Activated CD4-positive, alpha-beta T cell treated with anti-CD3 and anti-CD28 coated beads, Interleukin-2, amount 50 U/mL, for 24 hours (primary cell): Measurements from ENCODE around the gene OR51B2.

Experiments used
- DNase-seq, 2 donors: peaks; one replicate each; pipeline ENCODE4 v3.0.0-alpha.2; 2020; ENCODE audit warnings: low read depth in 1 of 2, low spot score in 1 of 2

The OR51B2 gene

DNA sequence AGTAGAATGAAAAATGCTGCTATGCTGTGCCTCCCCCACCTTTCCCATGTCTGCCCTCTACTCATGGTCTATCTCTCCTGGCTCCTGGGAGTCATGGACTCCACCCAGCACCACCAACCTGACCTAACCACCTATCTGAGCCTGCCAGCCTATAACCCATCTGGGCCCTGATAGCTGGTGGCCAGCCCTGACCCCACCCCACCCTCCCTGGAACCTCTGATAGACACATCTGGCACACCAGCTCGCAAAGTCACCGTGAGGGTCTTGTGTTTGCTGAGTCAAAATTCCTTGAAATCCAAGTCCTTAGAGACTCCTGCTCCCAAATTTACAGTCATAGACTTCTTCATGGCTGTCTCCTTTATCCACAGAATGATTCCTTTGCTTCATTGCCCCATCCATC lies 39.5 kb downstream of the OR51B2 start:
- DNase-seq = no peak

DNA sequence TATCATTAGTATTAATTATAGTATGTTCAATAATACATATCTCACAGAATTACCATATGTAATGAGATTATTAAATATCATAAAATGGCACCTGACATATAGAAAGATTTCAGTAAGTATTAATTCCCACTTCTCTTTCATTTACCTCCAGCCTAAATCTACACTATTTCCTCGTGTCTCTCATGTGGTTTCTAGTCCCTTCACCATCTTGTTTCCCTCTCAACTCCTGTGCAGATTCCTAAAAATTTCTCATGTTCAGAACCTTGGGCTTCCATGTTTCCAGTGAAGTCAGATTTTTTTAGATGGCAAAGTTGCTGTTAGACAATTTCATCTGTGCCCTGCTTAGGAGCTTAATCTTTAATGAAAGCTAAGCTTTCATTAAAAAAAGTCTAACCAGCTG lies 40.2 kb downstream of the OR51B2 start:
- DNase-seq = no peak

DNA sequence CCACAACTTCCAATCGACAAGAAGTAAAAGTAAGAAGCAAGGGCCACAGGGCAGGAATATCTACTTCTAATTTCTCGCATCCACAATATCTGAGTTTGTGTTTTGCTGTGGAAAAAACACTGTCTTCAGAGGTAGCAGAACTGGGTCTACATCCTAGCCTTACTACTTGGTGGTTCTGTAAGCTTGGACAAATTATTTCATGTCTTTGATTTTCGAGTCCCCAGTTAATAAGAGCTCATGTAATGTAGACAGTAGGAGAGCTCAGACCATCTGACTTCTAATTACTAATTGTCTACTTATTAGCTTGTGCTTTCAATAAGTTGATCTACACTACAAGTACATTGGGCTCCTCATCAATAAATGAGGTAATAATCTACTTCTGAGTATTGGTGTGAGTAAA lies 41.0 kb downstream of the OR51B2 start:
- no peak for DNase-seq

DNA sequence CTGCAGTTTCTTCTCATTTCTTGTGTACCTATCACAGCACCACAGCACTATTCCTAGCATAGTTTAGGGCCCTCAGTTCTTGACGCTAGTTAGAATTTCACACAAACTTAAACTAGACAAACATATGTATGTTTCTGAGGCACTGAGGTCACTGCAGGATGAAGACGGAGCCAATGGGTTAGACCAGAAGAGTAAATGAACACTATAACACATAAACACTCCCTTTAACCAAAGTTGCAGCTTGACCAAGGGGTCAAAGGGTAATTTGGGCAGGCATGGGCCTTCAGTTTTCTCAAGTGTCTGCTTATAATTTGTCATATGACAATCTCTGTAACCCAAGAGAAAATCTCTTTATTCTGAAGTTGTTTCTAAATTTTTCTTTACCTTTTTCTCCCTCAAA lies 41.5 kb downstream of the OR51B2 start:
- DNase-seq = no peak

DNA sequence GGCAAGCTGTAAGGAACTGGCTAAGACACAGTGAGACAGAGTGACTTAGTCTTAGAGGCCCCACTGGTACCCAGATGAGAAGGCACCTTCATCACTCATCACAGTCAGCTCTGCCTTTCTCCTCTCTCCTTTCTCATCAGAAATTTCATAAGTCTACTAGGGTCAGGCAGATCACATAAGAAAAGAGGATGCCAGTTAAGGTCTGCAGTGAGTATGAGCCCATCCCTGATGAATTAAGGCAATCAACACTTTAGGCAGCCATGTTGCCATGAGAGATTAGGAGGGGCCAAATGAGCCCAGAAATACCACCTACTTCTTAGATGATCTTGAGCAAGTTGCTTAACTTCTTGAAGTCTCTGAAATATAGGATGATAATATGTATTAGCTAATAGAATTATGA lies 42.5 kb downstream of the OR51B2 start:
- DNase-seq = no peak

DNA sequence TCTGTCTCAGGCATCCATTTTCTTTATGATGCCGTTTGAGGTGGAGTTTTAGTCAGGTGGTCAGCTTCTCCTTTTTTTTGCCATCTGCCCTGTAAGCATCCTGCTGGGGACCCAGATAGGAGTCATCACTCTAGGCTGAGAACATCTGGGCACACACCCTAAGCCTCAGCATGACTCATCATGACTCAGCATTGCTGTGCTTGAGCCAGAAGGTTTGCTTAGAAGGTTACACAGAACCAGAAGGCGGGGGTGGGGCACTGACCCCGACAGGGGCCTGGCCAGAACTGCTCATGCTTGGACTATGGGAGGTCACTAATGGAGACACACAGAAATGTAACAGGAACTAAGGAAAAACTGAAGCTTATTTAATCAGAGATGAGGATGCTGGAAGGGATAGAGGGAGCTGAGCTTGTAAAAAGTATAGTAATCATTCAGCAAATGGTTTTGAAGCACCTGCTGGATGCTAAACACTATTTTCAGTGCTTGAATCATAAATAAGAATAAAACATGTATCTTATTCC lies 43.5 kb downstream of the OR51B2 start:
- DNase-seq = no peak

DNA sequence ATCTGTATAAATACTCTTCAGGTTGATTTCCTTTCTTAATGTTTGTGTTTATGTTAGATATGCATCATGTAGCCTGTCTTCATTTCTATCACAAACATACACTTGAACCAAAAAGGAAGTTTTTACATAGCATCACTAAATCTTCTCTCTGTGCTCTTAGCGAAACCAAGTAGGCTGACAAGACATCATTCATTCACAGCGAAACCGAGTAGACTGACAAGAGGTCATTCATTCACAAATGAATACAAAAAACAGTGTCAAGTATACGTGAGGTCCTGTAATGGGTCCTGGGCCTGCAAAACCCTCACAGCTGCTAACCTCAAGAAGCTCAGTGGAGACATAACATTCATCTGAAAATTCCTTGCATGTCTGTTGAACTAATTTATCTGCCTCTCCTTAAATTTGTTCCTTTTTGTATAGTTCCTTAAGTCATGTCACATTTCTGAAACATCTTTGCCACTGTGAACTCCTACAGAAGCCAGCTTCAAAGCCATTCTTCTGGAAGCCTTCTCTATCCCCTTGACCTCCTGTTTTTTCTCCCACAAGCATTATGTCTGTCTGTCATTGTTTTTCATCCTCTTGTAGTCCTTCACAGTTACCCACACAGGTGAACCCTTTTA lies 44.5 kb downstream of the OR51B2 start:
- no peak for DNase-seq

DNA sequence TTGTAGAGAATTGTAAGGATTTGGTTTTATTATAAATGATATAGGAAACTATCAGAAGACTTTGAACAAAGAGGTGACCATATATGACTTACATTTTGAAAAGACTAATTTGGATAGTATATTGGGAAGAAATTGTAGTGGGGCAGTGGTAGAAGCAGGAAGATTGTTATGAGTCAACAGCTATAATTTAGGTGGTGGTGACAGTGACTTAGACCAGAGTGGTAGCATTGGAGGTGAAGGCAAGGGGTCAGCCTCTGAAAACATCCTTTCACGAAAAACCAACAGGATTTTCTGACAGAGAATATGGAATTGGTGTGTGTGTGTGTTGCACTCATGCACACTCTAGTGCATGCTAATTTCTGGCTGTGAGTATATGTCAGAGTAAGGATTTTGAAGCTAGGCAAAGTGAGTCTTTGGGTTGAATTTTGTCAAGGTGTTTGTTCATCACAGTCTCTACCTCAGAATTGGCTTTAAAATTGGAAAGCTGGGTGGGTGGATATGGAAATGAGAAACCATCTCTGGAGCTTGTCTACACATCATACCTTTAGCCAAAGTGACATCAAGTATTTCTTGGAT lies 46.2 kb downstream of the OR51B2 start:
- DNase-seq = no peak

DNA sequence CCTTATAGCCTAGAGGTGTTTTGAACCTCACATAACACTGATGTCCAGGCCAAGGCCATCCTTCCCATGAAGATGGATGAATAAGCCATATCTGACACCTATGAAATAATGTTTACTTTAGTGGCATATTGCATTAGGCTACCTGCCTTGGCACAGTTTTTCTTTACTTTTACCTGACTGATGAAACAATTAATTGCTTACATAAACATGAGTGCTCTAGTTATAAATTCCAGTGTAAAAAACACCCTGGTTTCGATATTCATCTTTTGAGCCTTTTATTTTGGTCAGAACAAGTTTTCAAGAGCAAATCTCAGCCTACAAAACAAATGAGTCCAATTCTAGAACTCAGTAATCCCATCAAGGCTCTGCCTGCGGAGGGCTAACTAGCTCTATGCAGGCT lies 47.4 kb downstream of the OR51B2 start:
- DNase-seq = no peak

DNA sequence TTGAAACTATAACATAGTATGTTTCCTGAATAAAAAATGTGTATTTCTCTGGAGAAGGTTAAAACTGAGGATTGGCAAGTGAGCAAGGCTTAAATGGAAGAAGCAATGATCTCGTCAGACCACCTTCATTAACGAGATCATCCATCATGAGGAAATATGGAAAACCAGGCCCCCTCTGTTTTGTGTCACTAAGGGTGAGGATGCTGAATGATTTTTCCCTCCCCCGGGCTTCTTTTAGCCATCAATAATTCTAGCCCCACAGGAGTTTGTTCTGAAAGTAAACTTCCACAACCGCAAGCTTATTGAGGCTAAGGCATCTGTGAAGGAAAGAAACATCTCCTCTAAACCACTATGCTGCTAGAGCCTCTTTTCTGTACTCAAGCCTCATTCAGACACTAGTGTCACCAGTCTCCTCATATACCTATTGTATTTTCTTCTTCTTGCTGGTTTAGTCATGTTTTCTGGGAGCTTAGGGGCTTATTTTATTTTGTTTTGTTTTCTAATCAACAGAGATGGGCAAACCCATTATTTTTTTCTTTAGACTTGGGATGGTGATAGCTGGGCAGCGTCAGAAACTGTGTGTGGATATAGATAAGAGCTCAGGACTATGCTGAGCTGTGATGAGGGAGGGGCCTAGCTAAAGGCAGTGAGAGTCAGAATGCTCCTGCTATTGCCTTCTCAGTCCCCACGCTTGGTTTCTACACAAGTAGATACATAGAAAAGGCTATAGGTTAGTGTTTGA lies 48.6 kb downstream of the OR51B2 start:
- DNase-seq = no peak

DNA sequence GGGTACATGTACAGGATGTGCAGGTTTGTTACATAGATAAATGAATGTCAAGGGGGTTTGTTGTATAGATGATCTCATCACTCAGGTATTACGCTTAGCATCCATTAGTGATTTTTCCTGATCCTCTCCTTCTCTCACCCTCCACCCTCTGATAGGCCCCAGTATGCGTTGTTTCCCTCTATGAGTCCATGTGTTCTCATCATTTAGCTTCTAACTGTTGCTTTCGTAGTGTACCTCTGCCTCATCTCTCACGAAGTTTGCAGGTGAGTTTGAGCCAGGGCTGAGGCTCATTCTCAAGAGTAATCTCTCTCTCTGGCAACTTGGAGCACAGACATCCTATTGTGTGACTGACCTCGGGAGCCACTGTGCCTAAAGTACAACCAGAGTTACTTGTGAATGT lies 49.7 kb downstream of the OR51B2 start:
- DNase-seq = no peak
